WERI-Rb-1 (cell line): Measurements from ENCODE around the gene C1orf116.

ENCODE experiments used
- DNase-seq: peaks from one replicate; pipeline ENCODE4 v3.0.0-alpha.2; 2020
- H3K27ac ChIP-seq: fragments of 250-450 bp; sonication (Bioruptor Pico); 2 replicates; pipeline ENCODE4 v1.5.1; 2020; ENCODE audit warnings: mild to moderate bottlenecking, moderate library complexity
- H3K27me3 ChIP-seq: fragments of 250-450 bp; sonication (Bioruptor Pico); 2 replicates; pipeline ENCODE4 v1.5.1; 2021; ENCODE audit warnings: mild to moderate bottlenecking, low read depth, moderate library complexity; ENCODE audit not compliant: insufficient read depth, severe bottlenecking
- H3K36me3 ChIP-seq: fragments of 250-450 bp; sonication (Bioruptor Pico); 2 replicates; pipeline ENCODE4 v1.5.1; 2020; ENCODE audit warnings: mild to moderate bottlenecking, moderate library complexity
- H3K4me3 ChIP-seq: 2 replicates; pipeline ENCODE4 v1.5.1; 2011; ENCODE audit warnings: low read depth, mild to moderate bottlenecking, control low read depth, low read length
- H3K9me3 ChIP-seq: fragments of 250-450 bp; sonication (Bioruptor Pico); 2 replicates; pipeline ENCODE4 v1.5.1; 2021; ENCODE audit warnings: mild to moderate bottlenecking, moderate library complexity; ENCODE audit not compliant: severe bottlenecking
- CTCF ChIP-seq: IDR thresholded peaks from 2 replicates; pipeline ENCODE4 v1.5.1; 2011; ENCODE audit warnings: low read depth, mild to moderate bottlenecking, control low read depth, inconsistent platforms, low read length

The C1orf116 gene

GRCh38 chr1:207002724-207003146, 29.8 kb downstream of the C1orf116 start:
- no peak for TF ChIP-seq CTCF
- DNase-seq = no peak
- Histone ChIP-seq H3K4me3 (no peak overlapping the region), H3K36me3 (no peaks in the 10 kb centered on the region), H3K27me3 (peaks cover 100% of the 10 kb centered on the region), H3K9me3 (peaks cover 4% of the 10 kb centered on the region), H3K27ac (no peak overlapping the region)

GRCh38 chr1:207001492-207002245, 30.9 kb downstream of the C1orf116 start:
- no peak for DNase-seq
- Histone ChIP-seq H3K9me3 (no peaks in the 10 kb centered on the region), H3K27me3 (peaks cover 100% of the 10 kb centered on the region), H3K36me3 (no peaks in the 10 kb centered on the region), H3K27ac (no peak overlapping the region), H3K4me3 (no peak overlapping the region)
- TF ChIP-seq CTCF = no peak

- Histone ChIP-seq H3K4me3 (no peak overlapping the region), H3K36me3 (no peaks in the 10 kb centered on the region), H3K27ac (no peak overlapping the region), H3K27me3 (peaks cover 100% of the 10 kb centered on the region), H3K9me3 (no peaks in the 10 kb centered on the region)
- no peak for DNase-seq
- no peak for TF ChIP-seq CTCF
Observed at GRCh38 chr1:207000651-207001291, 31.8 kb downstream of the C1orf116 start.

- Histone ChIP-seq H3K27ac (no peak overlapping the region), H3K9me3 (peaks cover 4% of the 10 kb centered on the region), H3K36me3 (no peaks in the 10 kb centered on the region), H3K27me3 (peaks cover 100% of the 10 kb centered on the region), H3K4me3 (no peak overlapping the region)
- DNase-seq = no peak
- TF ChIP-seq CTCF = no peak
Observed at GRCh38 chr1:206998816-206999215, 33.7 kb downstream of the C1orf116 start.

- Histone ChIP-seq H3K27me3 (peaks cover 95% of the 10 kb centered on the region), H3K36me3 (no peaks in the 10 kb centered on the region), H3K4me3 (no peak overlapping the region), H3K9me3 (peaks cover 4% of the 10 kb centered on the region), H3K27ac (no peak overlapping the region)
- DNase-seq = no peak
- no peak for TF ChIP-seq CTCF
Observed at GRCh38 chr1:206992790-206993189, 39.8 kb downstream of the C1orf116 start.
